Upper lobe of right lung (tissue), 1 donor: ENCODE measurements around the gene UBC. TPM values are rescaled to one million over a fixed set of nuclear protein-coding genes. Genes with fewer than 3 reads are reported as not detected.
"Not testable (repeated sequence)": the region's sequence is repeated elsewhere in the genome, so short reads cannot be mapped to it uniquely, and the experiment has no call there.

Experiments
- ATAC-seq: fragments of 200-7000 bp; cut with Tn5 transposase; one replicate; pipeline ENCODE4 v1.9.1; 2020; ENCODE audit warnings: mild to moderate bottlenecking, moderate library complexity
- DNase-seq: peaks from one replicate; pipeline ENCODE4 v3.0.0-alpha.2; 2020
- H3K27ac ChIP-seq: fragments of 200-600 bp; one replicate; pipeline ENCODE4 v1.8.0; 2022
- H3K27me3 ChIP-seq: fragments of 200-600 bp; one replicate; pipeline ENCODE4 v1.8.0; 2022; ENCODE audit warnings: mild to moderate bottlenecking
- H3K36me3 ChIP-seq: fragments of 200-600 bp; one replicate; pipeline ENCODE4 v1.8.0; 2022
- H3K4me1 ChIP-seq: fragments of 200-600 bp; one replicate; pipeline ENCODE4 v1.8.0; 2022
- H3K4me3 ChIP-seq: fragments of 200-600 bp; one replicate; pipeline ENCODE4 v1.8.0; 2022; ENCODE audit warnings: mild to moderate bottlenecking
- H3K9me3 ChIP-seq: fragments of 200-600 bp; one replicate; pipeline ENCODE4 v1.8.0; 2022
- CTCF ChIP-seq: fragments of 200-600 bp; IDR thresholded peaks from one replicate; pipeline ENCODE4 v1.8.0; 2022; ENCODE audit warnings: antibody characterized with exemption
- intact Hi-C: fragments of 100-400 bp; cut with DNase I; formaldehyde crosslinking; loops from one replicate; pipeline ENCODE4 v1.11.0; 2022
- total RNA-seq: library from RNA; stranded (reverse); fragmentation: NEBNext Ultra II Directional; extraction: Animal tissue kit (Norgen Biotek cat#: 25700); gene quantifications from one replicate; pipeline ENCODE4 v1.2.1, GENCODE V29; 2021
- donor health status: DM: no; HTN: yes; CAD: no; lungs with severe emphysema.

UBC gene
- total RNA-seq, 1 donor from 2014 or later, result 1,107 TPM

GRCh38 chr12:124906606-124907261 lies 7.7 kb downstream of the UBC start:
- peak; percentile 98 for TF ChIP-seq CTCF
- Histone ChIP-seq H3K9me3 (no peaks in the 10 kb centered on the region), H3K4me3 (no peak overlapping the region), H3K36me3 (peaks cover 17% of the 10 kb centered on the region), H3K4me1 (peaks cover 27% of the 10 kb centered on the region), H3K27me3 (no peaks in the 10 kb centered on the region), H3K27ac (no peak overlapping the region)
- ATAC-seq (peak; percentile 92), DNase-seq (peak; percentile 71)
- intact Hi-C loops, result no loop called here

- ATAC-seq (peak; percentile 95), DNase-seq (peak; percentile 89)
- Histone ChIP-seq H3K27ac (peak overlapping the region; percentile 69), H3K4me3 (peak overlapping the region; percentile 8), H3K4me1 (peaks cover 5% of the 10 kb centered on the region), H3K9me3 (no peaks in the 10 kb centered on the region), H3K36me3 (no peaks in the 10 kb centered on the region), H3K27me3 (no peaks in the 10 kb centered on the region)
- TF ChIP-seq CTCF, result no peak
- intact Hi-C loops, result no loop called here
Measured at GRCh38 chr12:124904306-124905098, 9.9 kb downstream of the UBC start.

GRCh38 chr12:124902916-124903315 lies 11.5 kb downstream of the UBC start:
- TF ChIP-seq CTCF, result no peak
- H3K27ac ChIP-seq, result no peak overlapping the region
- no peaks in the 10 kb centered on the region for H3K9me3 ChIP-seq
- intact Hi-C loops, result no loop called here
- H3K36me3 ChIP-seq, result no peaks in the 10 kb centered on the region
- peaks cover 13% of the 10 kb centered on the region for H3K4me1 ChIP-seq
- H3K4me3 ChIP-seq, result no peak overlapping the region
- H3K27me3 ChIP-seq, result no peaks in the 10 kb centered on the region
- DNase-seq (no peak), ATAC-seq (no peak)

GRCh38 chr12:124901003-124901402 lies 13.4 kb downstream of the UBC start:
- Histone ChIP-seq H3K27ac (no peak overlapping the region), H3K9me3 (no peaks in the 10 kb centered on the region), H3K36me3 (no peaks in the 10 kb centered on the region)

GRCh38 chr12:124900345-124900795 lies 14.1 kb downstream of the UBC start:
- H3K27me3 ChIP-seq, ATAC-seq, DNase-seq, H3K9me3 ChIP-seq, H3K27ac ChIP-seq, H3K36me3 ChIP-seq, intact Hi-C loops, H3K4me3 ChIP-seq: not testable (repeated sequence)
- H3K4me1 ChIP-seq, result peaks cover 13% of the 10 kb centered on the region

More at GRCh38 chr12:124901003-124901402, 13.4 kb downstream of the UBC start:
- ATAC-seq (no peak), DNase-seq (no peak)
- peaks cover 13% of the 10 kb centered on the region for H3K4me1 ChIP-seq
- no peak for TF ChIP-seq CTCF
- no peaks in the 10 kb centered on the region for H3K27me3 ChIP-seq
- H3K4me3 ChIP-seq, result no peak overlapping the region
- intact Hi-C loops, result no loop called here

- Histone ChIP-seq H3K27ac (no peak overlapping the region), H3K9me3 (no peaks in the 10 kb centered on the region), H3K4me1 (peaks cover 9% of the 10 kb centered on the region), H3K27me3 (no peaks in the 10 kb centered on the region), H3K4me3 (no peak overlapping the region), H3K36me3 (no peaks in the 10 kb centered on the region)
- DNase-seq (no peak), ATAC-seq (no peak)
- intact Hi-C loops, result no loop called here
- TF ChIP-seq CTCF, result no peak
Measured at GRCh38 chr12:124898923-124899294, 15.5 kb downstream of the UBC start.
